ENCODE measurements around the gene VCY.
"Not testable (repeated sequence)": the region's sequence is repeated elsewhere in the genome, so short reads cannot be mapped to it uniquely, and the experiment has no call there.

VCY gene

DNA sequence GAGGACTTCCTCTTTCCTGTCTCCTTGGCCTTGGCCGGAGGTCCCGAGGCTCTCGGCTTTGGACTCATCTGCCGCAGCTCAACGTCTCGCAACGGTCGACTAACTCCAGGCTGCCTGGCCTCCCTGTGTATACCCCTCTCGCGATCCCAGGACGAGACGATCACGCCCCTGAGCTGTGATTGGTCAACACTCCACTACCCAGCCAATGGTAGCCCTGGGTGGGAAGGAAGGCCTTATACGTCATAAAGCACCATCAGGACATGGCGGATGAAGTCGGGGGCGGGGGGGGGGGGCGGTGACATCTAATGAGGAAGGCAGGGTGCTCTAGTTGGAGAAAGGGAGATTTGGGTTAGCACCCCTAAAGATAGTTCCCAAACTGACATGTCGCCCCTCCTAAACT, at the start of gene VCY:
VCY (minus strand) TSS at position 101 of the 400 bp plus-strand sequence; CDS start at position 68, 33 bp downstream.
- DNase-seq, result not testable (repeated sequence)

DNA sequence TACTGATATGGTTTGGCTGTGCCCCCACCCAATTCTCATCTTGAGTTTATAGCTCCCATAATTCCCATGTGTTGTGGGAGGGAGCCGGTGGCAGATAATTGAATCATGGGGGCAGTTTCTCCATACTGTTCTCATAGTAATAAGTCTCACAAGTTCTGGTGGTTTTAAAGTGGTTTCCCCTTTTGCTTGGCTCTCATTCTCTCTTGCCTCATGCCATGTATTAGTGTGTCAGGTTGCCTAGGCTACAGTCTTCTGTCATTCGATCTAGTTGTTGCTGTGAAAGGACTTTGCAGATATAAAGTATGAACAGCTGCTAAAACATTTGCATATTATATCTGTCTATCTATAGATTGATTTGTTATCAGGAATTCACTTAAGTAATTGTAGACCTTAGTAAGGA, 44.1 kb upstream of the VCY start:
- DNase-seq, result not testable (repeated sequence)

DNA sequence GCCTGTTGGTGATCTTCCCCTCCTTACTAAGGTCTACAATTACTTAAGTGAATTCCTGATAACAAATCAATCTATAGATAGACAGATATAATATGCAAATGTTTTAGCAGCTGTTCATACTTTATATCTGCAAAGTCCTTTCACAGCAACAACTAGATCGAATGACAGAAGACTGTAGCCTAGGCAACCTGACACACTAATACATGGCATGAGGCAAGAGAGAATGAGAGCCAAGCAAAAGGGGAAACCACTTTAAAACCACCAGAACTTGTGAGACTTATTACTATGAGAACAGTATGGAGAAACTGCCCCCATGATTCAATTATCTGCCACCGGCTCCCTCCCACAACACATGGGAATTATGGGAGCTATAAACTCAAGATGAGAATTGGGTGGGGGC, 25.6 kb upstream of the VCY start:
- DNase-seq, result not testable (repeated sequence)

DNA sequence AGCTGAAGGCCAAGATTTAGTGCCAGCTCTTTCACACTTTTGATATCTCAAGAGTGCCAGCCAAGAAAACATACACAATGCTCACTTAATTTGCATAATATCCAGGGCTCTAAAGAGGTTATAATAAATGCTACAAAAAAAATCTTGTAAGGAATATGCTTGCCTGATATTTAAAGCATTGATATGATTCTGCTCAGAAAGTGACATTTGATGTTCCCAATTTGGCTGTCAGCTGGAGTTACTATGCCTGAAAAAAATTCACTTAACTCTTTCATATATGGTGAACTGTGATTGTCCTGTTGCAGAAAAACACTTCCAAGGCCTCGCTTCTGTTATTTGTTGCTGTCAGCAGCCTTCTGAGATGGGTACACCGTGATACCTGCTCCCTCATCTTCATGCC, 43.9 kb downstream of the VCY start:
- DNase-seq, result not testable (repeated sequence)

Measured in GF-D8 (cell line).